SJCRH30 (cell line): ENCODE data around the gene CRIM1. TPM values are rescaled to one million over a fixed set of nuclear protein-coding genes. Genes with fewer than 3 reads are reported as not detected.

ENCODE experiments used
- DNase-seq, 2 experiments: peaks; one replicate each; pipeline ENCODE4 v3.0.0-alpha.2; 2015 to 2020
- H3K27ac ChIP-seq: fragments of 250-450 bp; sonication (Bioruptor Pico); 2 replicates; pipeline ENCODE4 v1.5.1; 2020; ENCODE audit warnings: mild to moderate bottlenecking, moderate library complexity
- H3K27me3 ChIP-seq: fragments of 250-450 bp; sonication (Bioruptor Pico); 2 replicates; pipeline ENCODE4 v1.5.1; 2020; ENCODE audit warnings: mild to moderate bottlenecking, moderate library complexity
- H3K36me3 ChIP-seq: fragments of 250-450 bp; sonication (Bioruptor Pico); 2 replicates; pipeline ENCODE4 v1.5.1; 2020; ENCODE audit warnings: mild to moderate bottlenecking, moderate library complexity
- H3K4me1 ChIP-seq: fragments of 250-450 bp; sonication (Bioruptor Pico); 2 replicates; pipeline ENCODE4 v1.5.1; 2020; ENCODE audit warnings: mild to moderate bottlenecking, moderate library complexity
- H3K4me3 ChIP-seq: fragments of 250-450 bp; sonication (Bioruptor Pico); 2 replicates; pipeline ENCODE4 v1.5.1; 2020; ENCODE audit warnings: mild to moderate bottlenecking, moderate library complexity
- H3K9me3 ChIP-seq: fragments of 250-450 bp; sonication (Bioruptor Pico); replicated peaks from 2 replicates; pipeline ENCODE4 v1.5.1; 2020; ENCODE audit warnings: mild to moderate bottlenecking, moderate library complexity
- total RNA-seq: library from RNA; depleted of rRNA; stranded (reverse); fragments of >200 nt; shearing (Covaris generic); gene quantifications from 2 replicates; pipeline ENCODE4 v1.2.3, GENCODE V29; 2014

CRIM1 gene
- total RNA-seq, 1 experiment from 2014 or later = 12.6 TPM

GRCh38 chr2:36338124-36338826, 17.3 kb upstream of the CRIM1 start:
- H3K27ac ChIP-seq = peak overlapping the region; percentile 36
- H3K27me3 ChIP-seq = no peaks in the 10 kb centered on the region
- no peak for DNase-seq
- H3K36me3 ChIP-seq = no peaks in the 10 kb centered on the region
- H3K4me1 ChIP-seq = peaks cover 14% of the 10 kb centered on the region
- no peak overlapping the region for H3K4me3 ChIP-seq
- H3K9me3 ChIP-seq = no peaks in the 10 kb centered on the region

- DNase-seq = no peak
- Histone ChIP-seq H3K4me1 (peaks cover 14% of the 10 kb centered on the region), H3K4me3 (no peak overlapping the region), H3K27ac (peak overlapping the region; percentile 36), H3K27me3 (no peaks in the 10 kb centered on the region), H3K36me3 (no peaks in the 10 kb centered on the region), H3K9me3 (no peaks in the 10 kb centered on the region)
Observed at GRCh38 chr2:36338827-36339145, 16.8 kb upstream of the CRIM1 start.

- H3K4me3 ChIP-seq = no peak overlapping the region
- H3K36me3 ChIP-seq = no peaks in the 10 kb centered on the region
- H3K27ac ChIP-seq = no peak overlapping the region
- no peaks in the 10 kb centered on the region for H3K27me3 ChIP-seq
- peaks cover 14% of the 10 kb centered on the region for H3K4me1 ChIP-seq
- H3K9me3 ChIP-seq = no peaks in the 10 kb centered on the region
- DNase-seq = no peak
Observed at GRCh38 chr2:36339607-36340218, 15.9 kb upstream of the CRIM1 start.

- no peaks in the 10 kb centered on the region for H3K9me3 ChIP-seq
- no peak for DNase-seq
Observed at GRCh38 chr2:36343606-36344005, 12.0 kb upstream of the CRIM1 start.

GRCh38 chr2:36348721-36349120, 6.9 kb upstream of the CRIM1 start:
- no peak for DNase-seq
- Histone ChIP-seq H3K36me3 (no peaks in the 10 kb centered on the region), H3K27me3 (no peaks in the 10 kb centered on the region), H3K27ac (no peak overlapping the region), H3K9me3 (no peaks in the 10 kb centered on the region), H3K4me3 (no peak overlapping the region), H3K4me1 (no peaks in the 10 kb centered on the region)

More at GRCh38 chr2:36343606-36344005, 12.0 kb upstream of the CRIM1 start:
- no peaks in the 10 kb centered on the region for H3K27me3 ChIP-seq
- H3K4me1 ChIP-seq = peaks cover 11% of the 10 kb centered on the region
- no peak overlapping the region for H3K27ac ChIP-seq
- no peak overlapping the region for H3K4me3 ChIP-seq
- H3K36me3 ChIP-seq = no peaks in the 10 kb centered on the region

GRCh38 chr2:36351291-36351690, 4.3 kb upstream of the CRIM1 start:
- H3K27ac ChIP-seq = no peak overlapping the region
- no peaks in the 10 kb centered on the region for H3K9me3 ChIP-seq
- H3K4me1 ChIP-seq = no peaks in the 10 kb centered on the region
- DNase-seq = no peak
- H3K4me3 ChIP-seq = no peak overlapping the region
- H3K36me3 ChIP-seq = no peaks in the 10 kb centered on the region
- no peaks in the 10 kb centered on the region for H3K27me3 ChIP-seq

- peak in 1 of 2 experiments; percentile 78 for DNase-seq
- Histone ChIP-seq H3K27me3 (no peaks in the 10 kb centered on the region), H3K36me3 (no peaks in the 10 kb centered on the region), H3K27ac (no peak overlapping the region), H3K4me1 (no peaks in the 10 kb centered on the region), H3K9me3 (no peaks in the 10 kb centered on the region), H3K4me3 (no peak overlapping the region)
Observed at GRCh38 chr2:36351736-36352349, 3.7 kb upstream of the CRIM1 start.

GRCh38 chr2:36352701-36353100, 2.9 kb upstream of the CRIM1 start:
- H3K4me1 ChIP-seq = no peaks in the 10 kb centered on the region
- H3K36me3 ChIP-seq = no peaks in the 10 kb centered on the region
- H3K27ac ChIP-seq = no peak overlapping the region
- no peaks in the 10 kb centered on the region for H3K27me3 ChIP-seq
- no peak overlapping the region for H3K4me3 ChIP-seq
- H3K9me3 ChIP-seq = no peaks in the 10 kb centered on the region
- no peak for DNase-seq

GRCh38 chr2:36354811-36355150, 797 bp upstream of the CRIM1 start:
- no peaks in the 10 kb centered on the region for H3K36me3 ChIP-seq
- H3K4me1 ChIP-seq = no peaks in the 10 kb centered on the region
- H3K27me3 ChIP-seq = no peaks in the 10 kb centered on the region
- no peak overlapping the region for H3K27ac ChIP-seq
- H3K4me3 ChIP-seq = peak overlapping the region; percentile 73
- no peaks in the 10 kb centered on the region for H3K9me3 ChIP-seq
- DNase-seq = no peak

GRCh38 chr2:36355890-36356297, 316 bp downstream of the CRIM1 start:
- H3K27me3 ChIP-seq = no peaks in the 10 kb centered on the region
- no peak overlapping the region for H3K27ac ChIP-seq
- H3K9me3 ChIP-seq = no peaks in the 10 kb centered on the region
- no peak for DNase-seq
- H3K36me3 ChIP-seq = no peaks in the 10 kb centered on the region
- H3K4me3 ChIP-seq = peak overlapping the region; percentile 73
- H3K4me1 ChIP-seq = peaks cover 4% of the 10 kb centered on the region

- DNase-seq = peak; percentile 78
Observed at GRCh38 chr2:36356298-36356989, 866 bp downstream of the CRIM1 start.

GRCh38 chr2:36356990-36357846, 1.6 kb downstream of the CRIM1 start:
- Histone ChIP-seq H3K27ac (peak overlapping the region; percentile 11; the same call in 1 of the 2 replicates), H3K9me3 (no peaks in the 10 kb centered on the region), H3K4me3 (peak overlapping the region; percentile 73), H3K27me3 (no peaks in the 10 kb centered on the region), H3K4me1 (peaks cover 14% of the 10 kb centered on the region), H3K36me3 (no peaks in the 10 kb centered on the region)
- peak; percentile 71 to 78 for DNase-seq

More at GRCh38 chr2:36356298-36356989, 866 bp downstream of the CRIM1 start:
- H3K27ac ChIP-seq = peak overlapping the region; percentile 11; the same call in 1 of the 2 replicates
- peaks cover 9% of the 10 kb centered on the region for H3K4me1 ChIP-seq
- peak overlapping the region; percentile 73 for H3K4me3 ChIP-seq
- H3K36me3 ChIP-seq = no peaks in the 10 kb centered on the region
- no peaks in the 10 kb centered on the region for H3K9me3 ChIP-seq
- H3K27me3 ChIP-seq = no peaks in the 10 kb centered on the region

GRCh38 chr2:36357847-36358659, 2.5 kb downstream of the CRIM1 start:
- Histone ChIP-seq H3K27ac (peak overlapping the region; percentile 11; the same call in 1 of the 2 replicates), H3K27me3 (no peaks in the 10 kb centered on the region), H3K4me3 (peak overlapping the region; percentile 73), H3K9me3 (no peaks in the 10 kb centered on the region), H3K36me3 (no peaks in the 10 kb centered on the region), H3K4me1 (peaks cover 14% of the 10 kb centered on the region)
- DNase-seq = peak; percentile 49 to 74

- Histone ChIP-seq H3K36me3 (no peaks in the 10 kb centered on the region), H3K4me1 (peaks cover 14% of the 10 kb centered on the region), H3K4me3 (no peak overlapping the region), H3K27ac (no peak overlapping the region), H3K27me3 (no peaks in the 10 kb centered on the region), H3K9me3 (no peaks in the 10 kb centered on the region)
- no peak for DNase-seq
Observed at GRCh38 chr2:36359067-36359466, 3.5 kb downstream of the CRIM1 start.
